Measurements from ENCODE around the gene UBXN4.

GRCh38 chr2:135786823-135787222, 45.2 kb downstream of the UBXN4 start:
- TF ChIP-seq TBP (CRISPR knock-in tag; IDR thresholded peaks at IDR 0.05) = no peak
- no peak for TF ChIP-seq POLR2AphosphoS5 (IDR thresholded peaks at IDR 0.05; ENCODE audit: low read depth, low read length)
- TF ChIP-seq ARNT2 (CRISPR knock-in tag; IDR thresholded peaks at IDR 0.05; ENCODE audit: low read depth) = no peak
- TF ChIP-seq USF2 (IDR thresholded peaks at IDR 0.05; ENCODE audit: low read depth, low read length) = no peak
- TF ChIP-seq USF2 (CRISPR knock-in tag; IDR thresholded peaks at IDR 0.05; ENCODE audit: borderline replicate concordance) = no peak
- TF ChIP-seq NR2F1 (CRISPR knock-in tag; IDR thresholded peaks at IDR 0.05) = no peak
- TF ChIP-seq CTCF (CRISPR knock-in tag; IDR thresholded peaks at IDR 0.05) = no peak
- TF ChIP-seq ZFP41 (CRISPR knock-in tag; IDR thresholded peaks at IDR 0.05; ENCODE audit: borderline replicate concordance) = no peak
- TF ChIP-seq POLR2AphosphoS2 (IDR thresholded peaks at IDR 0.05; ENCODE audit: low read depth, low read length) = no peak
- TF ChIP-seq ZHX1 (CRISPR knock-in tag; IDR thresholded peaks at IDR 0.05; ENCODE audit: low read depth) = no peak
- TF ChIP-seq SIN3A (IDR thresholded peaks at IDR 0.05; ENCODE audit: borderline replicate concordance, low read depth, low read length) = no peak

Data from HepG2 (cell line).